Globus pallidus (tissue), 1 donor: Measurements from ENCODE around the gene OR4L1.
"Not testable (repeated sequence)": the region's sequence is repeated elsewhere in the genome, so short reads cannot be mapped to it uniquely, and the experiment has no call there.

Experiments used
- DNase-seq: peaks from one replicate; pipeline ENCODE4 v3.0.0-alpha.2; 2015; ENCODE audit warnings: low spot score

Gene OR4L1, protein sequence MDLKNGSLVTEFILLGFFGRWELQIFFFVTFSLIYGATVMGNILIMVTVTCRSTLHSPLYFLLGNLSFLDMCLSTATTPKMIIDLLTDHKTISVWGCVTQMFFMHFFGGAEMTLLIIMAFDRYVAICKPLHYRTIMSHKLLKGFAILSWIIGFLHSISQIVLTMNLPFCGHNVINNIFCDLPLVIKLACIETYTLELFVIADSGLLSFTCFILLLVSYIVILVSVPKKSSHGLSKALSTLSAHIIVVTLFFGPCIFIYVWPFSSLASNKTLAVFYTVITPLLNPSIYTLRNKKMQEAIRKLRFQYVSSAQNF

DNA sequence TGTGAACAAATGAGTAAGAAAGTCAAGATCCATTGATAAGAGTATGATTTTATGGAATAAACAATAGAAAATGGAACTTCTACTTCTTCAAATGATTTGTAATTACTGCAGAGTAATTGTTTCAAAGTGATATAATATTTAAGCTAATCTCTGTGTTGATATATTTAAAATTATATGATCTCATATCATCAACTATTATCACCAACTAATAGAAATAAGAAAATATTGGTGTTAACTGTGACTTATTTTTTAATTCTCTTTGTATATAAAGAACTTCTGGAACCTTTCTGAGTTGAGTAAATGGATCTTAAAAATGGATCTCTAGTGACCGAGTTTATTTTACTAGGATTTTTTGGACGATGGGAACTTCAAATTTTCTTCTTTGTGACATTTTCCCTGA is at the start of gene OR4L1:
TSS of gene OR4L1 (plus strand) at position 301 of the 400 bp plus-strand sequence. CDS start at position 301, 0 bp downstream.
- no peak for DNase-seq

DNA sequence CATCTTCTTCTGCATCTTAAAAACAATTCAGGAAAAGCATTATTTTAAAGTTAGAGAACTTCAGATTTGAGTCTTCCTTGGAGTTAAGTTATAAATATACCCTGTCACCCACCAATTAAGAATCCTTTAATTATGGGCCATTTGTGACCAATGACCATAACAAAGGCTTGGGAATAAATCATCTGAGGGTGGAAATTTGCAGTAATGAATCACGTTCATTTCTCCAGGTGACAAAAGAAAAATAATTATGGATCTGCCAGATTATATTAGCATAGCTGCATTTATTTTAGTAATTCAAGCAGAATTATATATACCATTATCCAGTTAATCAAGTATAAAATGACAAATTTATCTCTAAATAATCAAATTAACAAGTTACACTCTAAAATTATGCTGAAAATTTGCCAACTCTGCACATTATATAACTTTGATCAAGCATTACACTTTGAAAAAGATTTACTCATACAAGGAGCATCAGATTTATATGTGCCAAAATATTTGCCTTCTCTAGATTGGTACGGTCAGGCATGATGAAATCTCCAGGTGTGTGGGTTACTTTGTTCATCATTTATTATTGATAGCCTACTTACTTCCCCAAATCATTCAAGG is 40.5 kb upstream of the OR4L1 start, which contains the start of gene OR4K14:
TSS of gene OR4K14 (minus strand) at position 51 of the 609 bp plus-strand sequence. CDS start 4,114 bp downstream, outside the sequence.
- no peak for DNase-seq

DNA sequence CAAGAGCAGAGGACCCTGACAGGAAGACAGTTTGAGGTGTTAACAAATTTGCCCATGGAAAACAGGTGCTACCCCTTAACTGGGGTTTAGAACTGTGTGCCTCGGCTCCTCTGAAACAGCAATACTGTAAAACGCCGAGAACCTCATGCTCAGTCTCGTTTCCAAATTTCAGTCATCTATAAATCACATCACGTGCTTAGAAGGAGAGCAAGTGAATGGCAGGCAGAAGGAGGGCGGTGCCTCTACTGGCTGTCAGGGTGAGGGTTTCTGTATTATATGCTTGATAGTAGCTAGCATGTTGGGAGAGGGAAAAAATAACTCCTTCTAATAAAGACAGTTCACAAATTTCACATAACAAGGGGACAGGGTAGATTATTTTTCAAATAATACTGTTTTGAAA is 28.8 kb upstream of the OR4L1 start:
- DNase-seq, result no peak

DNA sequence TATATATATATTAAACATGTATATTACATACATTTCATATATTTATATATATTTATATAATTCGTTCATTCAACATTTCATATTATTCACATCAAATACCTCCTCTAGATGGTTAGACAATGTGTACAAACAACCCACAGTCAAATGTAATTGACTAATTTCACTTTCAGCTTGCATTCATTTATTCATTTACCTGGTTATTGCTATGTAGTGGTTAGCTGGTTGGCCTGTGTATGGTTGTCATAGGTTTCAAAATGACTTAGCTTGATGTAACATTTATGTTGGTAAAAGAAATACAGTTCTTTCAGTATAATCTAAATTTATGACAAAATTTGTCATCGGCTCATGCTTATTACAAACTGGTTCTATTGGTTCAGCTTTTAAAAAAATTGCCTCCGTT is 24.4 kb upstream of the OR4L1 start:
- DNase-seq, result no peak

DNA sequence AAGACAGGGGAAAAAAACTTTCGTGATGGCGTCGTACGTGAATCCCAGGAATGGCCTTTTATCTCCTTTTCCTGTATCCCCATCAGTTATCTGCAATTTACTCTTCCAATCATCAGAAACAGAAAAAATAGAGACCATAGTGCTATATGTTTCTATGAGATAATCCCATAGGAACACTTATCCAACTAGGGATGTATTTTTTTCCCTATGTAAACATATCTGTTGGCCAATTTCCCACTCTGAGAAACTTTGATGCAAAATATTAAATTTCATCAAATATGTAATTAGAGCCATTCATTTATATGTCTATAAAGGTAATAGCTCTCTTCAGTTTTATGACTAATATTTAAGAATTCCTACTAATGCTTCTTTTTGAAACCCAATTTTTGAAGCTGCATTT is 23.9 kb upstream of the OR4L1 start, which contains the start of gene OR4K13:
TSS of gene OR4K13 (minus strand) at position 101 of the 400 bp plus-strand sequence. CDS start 1,280 bp downstream, outside the sequence.
- DNase-seq, result no peak

DNA sequence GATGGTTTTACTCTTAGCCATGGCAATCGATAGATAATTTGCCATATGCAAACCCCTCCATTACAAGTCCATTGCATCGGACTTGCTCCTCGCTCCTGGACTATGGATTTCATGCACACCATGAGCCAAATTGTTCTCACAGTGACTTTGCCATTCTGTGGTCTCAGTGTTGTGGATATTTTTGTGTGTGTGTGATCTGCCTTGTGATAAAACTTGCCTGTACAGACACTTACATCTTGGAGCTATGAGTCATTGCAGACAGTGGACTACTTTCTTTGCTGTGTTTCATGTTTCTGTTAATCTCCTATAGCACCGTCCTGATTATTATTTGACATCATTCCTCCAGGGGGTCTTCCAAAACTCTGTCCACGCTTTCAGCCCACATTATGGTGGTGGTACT is 15.6 kb upstream of the OR4L1 start:
- no peak for DNase-seq

DNA sequence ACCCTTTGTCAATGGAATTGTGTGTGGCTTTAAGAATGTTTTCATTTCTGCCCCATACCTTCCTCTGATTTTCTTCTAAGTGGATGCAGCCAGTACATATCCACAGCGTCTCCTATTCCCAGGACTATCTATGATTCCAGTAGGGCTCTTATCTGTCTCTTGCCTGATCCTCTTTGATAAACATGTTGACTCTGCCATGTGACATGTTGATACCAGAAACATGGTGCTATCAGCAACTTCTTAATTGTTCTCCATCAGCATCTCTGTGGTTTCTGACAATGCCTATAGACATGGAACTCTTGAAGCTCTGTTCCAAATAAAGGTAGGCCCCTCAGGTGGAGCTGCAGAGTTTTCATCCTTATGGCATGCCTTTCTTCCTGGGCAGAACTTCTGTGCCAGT is 11.6 kb upstream of the OR4L1 start:
- DNase-seq, result no peak

DNA sequence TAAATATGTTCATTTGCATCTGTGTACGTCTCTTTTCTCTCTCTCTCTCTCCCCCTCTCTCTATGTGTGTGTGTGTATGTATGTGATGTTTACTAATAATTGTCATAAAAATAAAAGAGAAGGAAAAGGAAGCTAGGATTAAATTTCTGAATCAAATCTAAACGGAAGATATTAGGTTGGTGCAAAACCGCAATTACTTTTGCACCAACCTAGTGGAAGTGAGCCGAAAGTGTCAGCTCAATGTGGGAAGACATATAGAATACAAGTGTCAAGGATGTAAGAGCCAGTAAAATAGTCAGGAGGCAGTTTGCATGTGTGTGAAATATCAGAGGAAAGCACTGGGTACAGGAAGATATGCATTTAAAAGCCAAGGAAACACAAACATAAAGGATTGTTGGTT is 32.2 kb downstream of the OR4L1 start:
- DNase-seq, result no peak

DNA sequence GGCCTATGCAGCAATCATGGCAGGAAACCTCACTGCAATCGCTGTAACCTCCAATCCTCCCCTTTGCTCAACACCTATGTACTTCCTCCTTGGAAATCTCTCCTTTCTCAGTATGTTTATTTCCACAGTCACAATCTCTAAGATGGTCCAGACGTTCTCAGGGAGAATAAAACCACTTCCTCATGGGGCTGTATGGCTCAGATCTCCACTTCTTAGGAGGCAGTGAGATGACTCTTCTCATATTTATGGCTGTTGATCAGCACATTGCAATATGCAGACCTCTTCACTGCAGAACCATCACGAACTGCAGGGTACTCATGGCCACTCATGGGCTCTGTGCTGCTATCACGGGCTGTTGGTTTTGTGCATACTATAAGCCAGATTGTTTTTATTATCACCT is 33.6 kb downstream of the OR4L1 start:
- DNase-seq, result no peak

DNA sequence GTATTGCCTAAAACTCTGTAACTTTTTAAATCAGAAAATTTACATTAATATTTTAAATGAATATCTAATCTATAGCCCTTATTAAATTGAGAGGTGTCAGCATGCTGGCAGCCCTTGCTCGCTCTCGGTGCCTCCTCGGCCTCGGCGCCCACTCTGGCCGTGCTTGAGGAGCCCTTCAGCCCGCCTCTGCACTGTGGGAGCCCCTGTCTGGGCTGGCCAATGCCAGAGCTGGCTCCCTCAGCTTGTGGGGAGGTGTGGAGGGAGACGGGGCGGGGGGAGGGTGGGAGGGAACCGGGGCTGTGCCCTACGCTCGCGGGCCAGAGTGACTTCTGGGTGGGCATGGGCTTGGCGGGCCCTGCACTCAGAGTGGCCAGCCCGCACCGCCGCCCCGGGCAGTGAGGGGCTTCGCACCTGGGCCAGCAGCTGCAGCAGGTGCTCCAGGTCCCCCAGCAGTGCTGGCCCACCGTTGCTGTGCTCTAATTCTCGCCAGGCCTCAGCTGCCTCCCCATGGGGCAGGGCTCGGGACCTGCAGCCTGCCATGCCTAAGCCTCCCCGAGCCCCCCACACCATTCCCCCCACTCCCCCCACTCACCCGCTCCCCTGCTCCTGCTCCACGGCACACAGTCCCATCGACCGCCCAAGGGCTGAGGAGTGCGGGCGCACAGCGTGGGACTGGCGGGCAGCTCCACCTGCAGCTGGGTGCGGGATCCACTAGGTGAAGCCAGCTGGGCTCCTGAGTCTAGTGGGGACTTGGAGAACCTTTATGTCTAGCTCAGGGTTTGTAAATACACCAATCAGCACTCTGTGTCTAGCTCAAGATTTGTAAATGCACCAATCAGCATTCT is 39.3 kb downstream of the OR4L1 start:
- not testable (repeated sequence) for DNase-seq

DNA sequence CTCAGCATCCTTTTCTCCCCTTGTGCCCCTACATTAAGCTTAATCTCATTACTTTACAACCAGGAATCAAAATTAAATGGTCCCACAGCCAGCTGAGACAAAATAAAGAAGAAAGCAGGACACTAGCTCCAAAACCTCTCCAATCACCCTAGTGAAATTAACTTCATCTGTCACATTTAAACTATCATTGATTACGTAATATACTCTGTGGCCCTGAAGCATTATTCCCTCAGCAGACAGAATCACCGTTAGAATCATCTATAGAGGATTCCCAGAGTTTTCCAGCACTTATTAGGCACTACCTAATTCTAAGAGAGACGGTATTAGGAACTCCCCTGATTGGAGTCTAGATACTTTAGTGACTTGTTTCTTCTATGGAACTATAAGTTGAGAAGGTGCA is 50.6 kb downstream of the OR4L1 start, which contains the start of gene OR4K17:
TSS of gene OR4K17 (plus strand) at position 302 of the 400 bp plus-strand sequence. CDS start 6,761 bp downstream, outside the sequence.
- DNase-seq, result no peak
